NT2/D1 (cell line): Measurements from ENCODE around the gene URB2.
A peak's percentile ranks its signal among the peaks of the same experiment; 100 is the strongest.
"Not testable (repeated sequence)": the region's sequence is repeated elsewhere in the genome, so short reads cannot be mapped to it uniquely, and the experiment has no call there.

ENCODE experiments used
- DNase-seq: peaks from one replicate; pipeline ENCODE4 v3.0.0-alpha.2; 2011; ENCODE audit warnings: low read depth, low spot score
- H3K27me3 ChIP-seq: 2 replicates; pipeline ENCODE4 v1.6.0; 2011; ENCODE audit warnings: mild to moderate bottlenecking; ENCODE audit not compliant: insufficient read length, insufficient read depth
- H3K36me3 ChIP-seq: 2 replicates; pipeline ENCODE4 v1.6.1; 2011; ENCODE audit warnings: mild to moderate bottlenecking, low read length, mixed read lengths; ENCODE audit not compliant: insufficient read depth, insufficient read length
- H3K4me1 ChIP-seq: 2 replicates; pipeline ENCODE4 v1.5.1; 2011; ENCODE audit not compliant: insufficient read depth, insufficient read length
- H3K4me3 ChIP-seq: 2 replicates; pipeline ENCODE4 v1.5.1; 2011; ENCODE audit warnings: low read depth; ENCODE audit not compliant: insufficient read length
- H3K9ac ChIP-seq: 2 replicates; pipeline ENCODE4 v1.6.0; 2011; ENCODE audit warnings: low read depth; ENCODE audit not compliant: insufficient read length
- H3K9me3 ChIP-seq: 2 replicates; pipeline ENCODE4 v1.5.1; 2011; ENCODE audit warnings: mild to moderate bottlenecking, low read length; ENCODE audit not compliant: insufficient read depth
- SUZ12 ChIP-seq: IDR thresholded peaks from 2 replicates; pipeline ENCODE4 v1.6.1; 2011; ENCODE audit not compliant: insufficient read length, insufficient read depth; ENCODE audit errors: extremely low read depth
- YY1 ChIP-seq: IDR thresholded peaks from 2 replicates; pipeline ENCODE4 v1.6.1; 2011; ENCODE audit not compliant: insufficient read length, insufficient read depth
- ZNF274 ChIP-seq: IDR thresholded peaks from 2 replicates; pipeline ENCODE4 v1.6.1; 2011; ENCODE audit warnings: mild to moderate bottlenecking, low read depth, low read length

URB2 gene

GRCh38 chr1:229693129-229693900, 67.3 kb downstream of the URB2 start:
- Histone ChIP-seq H3K27me3 (no peaks in the 10 kb centered on the region), H3K4me1 (peaks cover 19% of the 10 kb centered on the region), H3K4me3 (no peak overlapping the region)

DNA sequence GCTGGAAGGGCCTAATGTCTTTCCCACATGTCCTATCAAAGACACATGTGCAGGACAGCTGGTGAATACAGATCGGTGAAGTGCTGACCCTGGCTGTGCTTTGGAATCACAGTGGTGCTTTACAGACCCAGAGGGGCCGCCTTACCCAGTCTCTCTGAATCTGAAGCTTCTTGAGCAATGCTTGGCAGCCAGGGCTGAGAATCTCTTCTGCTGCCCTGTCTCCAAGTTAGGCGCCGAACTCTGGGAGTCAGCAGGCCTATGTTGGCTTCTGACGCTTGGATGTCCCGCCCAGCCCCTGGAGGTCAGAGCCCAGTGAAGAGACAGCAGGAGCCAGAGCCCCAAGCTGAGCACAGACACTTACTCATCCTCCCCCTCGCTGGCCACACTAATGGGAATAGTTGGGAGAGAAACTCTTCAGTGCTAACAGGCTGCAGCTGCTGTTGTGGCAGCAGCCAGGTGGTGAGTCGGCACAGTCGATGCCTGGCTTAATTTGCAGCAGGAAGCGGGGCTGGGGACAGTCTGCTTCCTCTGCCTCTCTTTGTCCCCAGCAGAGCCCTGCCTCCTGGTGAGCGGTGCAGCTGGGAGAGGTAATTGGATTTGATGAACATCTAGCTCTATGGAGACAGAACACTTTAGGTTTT, 68.1 kb downstream of the URB2 start:
- H3K4me3 ChIP-seq, result no peak overlapping the region
- TF ChIP-seq SUZ12, result no peak
- TF ChIP-seq YY1, result no peak
- no peak for TF ChIP-seq ZNF274
- no peaks in the 10 kb centered on the region for H3K36me3 ChIP-seq
- peaks cover 19% of the 10 kb centered on the region for H3K4me1 ChIP-seq
- H3K9me3 ChIP-seq, result no peaks in the 10 kb centered on the region
- H3K27me3 ChIP-seq, result no peaks in the 10 kb centered on the region
- DNase-seq, result peak; percentile 68
- H3K9ac ChIP-seq, result peak overlapping the region; percentile 6

More at GRCh38 chr1:229693129-229693900, 67.3 kb downstream of the URB2 start:
- Histone ChIP-seq H3K9ac (no peak overlapping the region), H3K36me3 (no peaks in the 10 kb centered on the region), H3K9me3 (no peaks in the 10 kb centered on the region)
- no peak for TF ChIP-seq ZNF274
- TF ChIP-seq SUZ12, result no peak
- no peak for TF ChIP-seq YY1
- DNase-seq, result no peak

DNA sequence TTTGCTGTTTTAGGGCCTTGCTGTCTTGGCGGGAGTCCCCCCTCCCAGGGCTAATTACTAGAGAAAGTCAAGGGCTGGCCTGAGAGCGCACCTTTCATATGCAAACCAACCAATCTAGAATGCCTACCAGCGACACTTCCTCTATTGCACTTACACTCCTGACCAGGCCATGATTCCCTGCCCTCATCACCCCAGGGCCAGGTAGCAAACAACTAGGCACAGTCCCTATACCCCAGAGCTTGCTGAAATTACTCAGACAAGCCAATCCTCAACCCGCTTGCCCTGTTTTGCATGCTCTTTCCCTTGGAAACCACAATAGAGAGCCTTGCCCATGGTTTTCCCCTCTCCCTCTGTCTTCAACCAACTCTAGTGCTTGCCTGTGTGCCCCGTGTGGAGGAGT, 70.3 kb downstream of the URB2 start:
- H3K4me1 ChIP-seq, result peaks cover 17% of the 10 kb centered on the region
- no peak overlapping the region for H3K4me3 ChIP-seq
- H3K36me3 ChIP-seq, result no peaks in the 10 kb centered on the region
- H3K9ac ChIP-seq, result peak overlapping the region; percentile 37
- no peaks in the 10 kb centered on the region for H3K9me3 ChIP-seq
- peak; percentile 76 for DNase-seq
- no peaks in the 10 kb centered on the region for H3K27me3 ChIP-seq
- TF ChIP-seq ZNF274, result no peak
- TF ChIP-seq YY1, result no peak
- no peak for TF ChIP-seq SUZ12

DNA sequence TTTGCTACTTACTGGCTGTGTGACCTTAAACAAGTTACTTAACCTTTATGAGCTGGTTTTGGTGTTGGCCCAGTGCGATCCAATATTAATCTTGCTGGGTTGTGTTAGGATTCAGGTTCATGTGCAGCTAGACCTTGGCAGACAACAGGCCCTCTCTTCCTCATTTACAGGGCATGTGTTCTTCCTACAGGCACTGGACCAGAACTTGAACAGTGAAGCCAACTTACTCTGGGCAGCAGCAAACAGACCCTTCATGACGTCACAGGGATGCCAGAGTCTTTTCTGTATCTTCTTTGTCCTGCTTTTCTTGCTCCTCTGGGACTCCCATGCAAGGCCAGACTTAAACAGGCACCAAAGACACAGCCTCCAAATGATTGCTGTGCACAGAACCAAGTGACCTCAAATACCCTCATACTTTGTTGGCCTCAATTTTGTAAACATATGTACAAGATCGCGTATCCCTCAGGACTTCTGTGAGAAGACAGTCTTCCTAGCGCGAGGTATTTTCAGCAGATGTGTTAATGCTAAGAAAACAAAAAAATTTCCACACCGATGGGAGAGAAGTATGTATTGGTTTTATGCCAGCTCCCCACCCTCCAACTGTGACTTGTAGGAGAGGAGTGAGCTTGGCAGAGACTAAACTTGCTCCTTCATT, 73.7 kb downstream of the URB2 start:
- TF ChIP-seq SUZ12, result no peak
- no peak for TF ChIP-seq YY1
- no peak for TF ChIP-seq ZNF274
- Histone ChIP-seq H3K9ac (no peak overlapping the region), H3K4me3 (no peak overlapping the region), H3K4me1 (peaks cover 12% of the 10 kb centered on the region), H3K36me3 (no peaks in the 10 kb centered on the region), H3K27me3 (no peaks in the 10 kb centered on the region), H3K9me3 (no peaks in the 10 kb centered on the region)
- no peak for DNase-seq

GRCh38 chr1:229704157-229704556, 78.1 kb downstream of the URB2 start:
- H3K9ac ChIP-seq, result no peak overlapping the region
- peaks cover 22% of the 10 kb centered on the region for H3K9me3 ChIP-seq
- no peaks in the 10 kb centered on the region for H3K4me1 ChIP-seq
- no peak overlapping the region for H3K4me3 ChIP-seq
- H3K27me3 ChIP-seq, result no peaks in the 10 kb centered on the region
- no peak for TF ChIP-seq ZNF274
- TF ChIP-seq YY1, result no peak
- no peak for TF ChIP-seq SUZ12
- H3K36me3 ChIP-seq, result no peaks in the 10 kb centered on the region
- no peak for DNase-seq

- H3K4me3 ChIP-seq, H3K9ac ChIP-seq, H3K4me1 ChIP-seq, H3K27me3 ChIP-seq, DNase-seq, H3K36me3 ChIP-seq: not testable (repeated sequence)
- H3K9me3 ChIP-seq, result peaks cover 22% of the 10 kb centered on the region
Observed at GRCh38 chr1:229705152-229705551, 79.1 kb downstream of the URB2 start.

DNA sequence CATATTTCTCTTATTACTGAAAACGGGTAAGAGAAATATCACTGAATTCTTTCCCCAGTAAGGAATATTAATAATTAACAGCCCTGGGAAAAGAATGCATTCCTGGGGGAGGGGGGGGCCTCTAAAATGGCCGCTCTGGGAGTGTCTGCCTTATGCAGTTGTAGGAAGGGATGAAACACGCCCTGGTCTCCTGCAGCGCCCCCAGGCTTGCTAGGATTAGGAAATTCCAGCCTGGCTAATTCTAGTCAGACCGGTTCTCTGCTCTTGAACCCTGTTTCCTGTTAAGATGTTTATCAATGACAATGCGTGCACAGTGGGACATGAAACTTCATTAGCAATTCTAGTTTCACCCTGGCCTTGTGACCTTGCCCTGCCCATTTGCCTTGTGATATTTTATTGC, 81.1 kb downstream of the URB2 start:
- DNase-seq, H3K4me1 ChIP-seq, H3K9ac ChIP-seq, H3K27me3 ChIP-seq, H3K36me3 ChIP-seq, H3K4me3 ChIP-seq: not testable (repeated sequence)
- peaks cover 22% of the 10 kb centered on the region for H3K9me3 ChIP-seq
